UCSD-AML1 (cell line): Measurements from ENCODE around the gene TFAP2B.
A peak's percentile ranks its signal among the peaks of the same experiment; 100 is the strongest.

Source experiments
- DNase-seq: peaks from one replicate; lab custom pipeline; 2025; ENCODE audit not compliant: unreplicated experiment; lab: John Stamatoyannopoulos, UW

TFAP2B gene

DNA sequence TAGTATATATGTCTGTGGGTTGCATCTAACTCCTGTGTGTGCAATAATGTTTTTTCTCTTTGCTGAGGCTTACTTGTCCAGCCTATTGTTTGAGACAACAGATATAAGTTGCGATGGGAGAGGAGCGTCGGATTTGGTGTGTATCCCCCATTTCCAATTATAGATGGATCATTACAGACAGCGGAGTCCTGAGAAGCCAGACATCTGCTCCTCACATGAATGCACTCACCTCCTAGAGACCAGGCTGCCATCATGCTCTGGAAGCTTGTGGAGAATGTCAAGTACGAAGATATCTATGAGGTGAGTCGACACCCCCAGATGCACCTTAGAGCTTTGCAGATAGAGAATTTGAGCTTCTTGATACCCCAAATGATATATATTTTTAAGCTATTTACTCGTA is at the start of gene TFAP2B:
Gene TFAP2B (plus strand): TSS at position 199 of the 400 bp plus-strand sequence. CDS start 21 bp downstream, at position 220.
- DNase-seq, result no peak

DNA sequence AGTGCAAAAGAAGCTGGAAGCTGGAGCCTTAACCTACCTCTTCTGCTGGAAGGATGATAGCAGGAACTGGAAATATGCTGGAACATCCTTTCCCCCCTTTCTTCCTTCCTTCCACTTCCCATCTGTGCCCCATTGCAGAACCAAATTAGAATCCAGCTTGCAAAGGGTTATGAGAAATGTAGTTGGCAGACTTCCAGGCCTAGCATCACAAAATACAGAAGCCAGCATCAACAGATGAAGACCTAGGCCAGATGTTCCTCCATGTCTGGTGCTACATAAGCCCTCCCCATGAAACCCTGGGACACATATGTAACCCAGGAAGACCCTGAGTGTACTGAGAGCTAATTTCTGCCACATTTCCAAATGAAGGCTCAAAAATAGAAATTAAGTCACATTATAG is 40.0 kb upstream of the TFAP2B start:
- no peak for DNase-seq

DNA sequence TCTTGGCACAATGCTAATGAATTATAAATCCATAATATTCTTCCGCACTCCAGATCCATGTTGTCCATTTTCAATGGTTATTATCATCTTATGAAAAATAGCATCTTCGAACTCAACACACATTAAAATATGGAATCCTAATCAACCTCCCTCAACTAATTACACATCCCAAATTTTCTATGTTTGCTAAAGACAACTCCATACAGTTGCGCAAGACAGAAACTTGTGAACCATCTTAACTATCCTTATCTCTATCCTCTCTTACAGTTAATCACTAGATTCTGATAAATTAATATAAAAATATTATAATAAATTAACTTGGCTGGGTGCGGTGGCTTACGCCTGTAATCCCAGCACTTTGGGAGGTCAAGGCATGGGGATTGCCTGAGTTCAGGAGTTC is 38.3 kb upstream of the TFAP2B start:
- DNase-seq, result no peak

DNA sequence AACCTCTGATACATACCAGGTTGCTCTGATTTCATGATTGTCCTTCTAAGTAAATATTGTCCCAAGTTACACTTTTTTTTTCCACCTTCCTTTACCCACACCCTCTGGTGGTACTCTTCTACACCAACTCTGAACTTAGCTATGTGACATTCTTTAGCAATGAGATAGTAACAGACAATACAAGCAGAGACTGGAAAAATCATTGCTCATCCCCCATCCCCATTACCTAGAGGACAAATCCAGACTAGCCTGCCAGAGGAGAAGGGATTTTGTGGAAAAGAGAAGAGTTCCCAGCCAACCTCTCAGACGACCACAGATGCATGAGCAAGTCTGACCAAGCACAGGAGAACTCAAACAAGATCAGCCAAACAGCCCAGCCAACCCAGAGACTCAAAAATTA is 32.8 kb upstream of the TFAP2B start:
- no peak for DNase-seq

DNA sequence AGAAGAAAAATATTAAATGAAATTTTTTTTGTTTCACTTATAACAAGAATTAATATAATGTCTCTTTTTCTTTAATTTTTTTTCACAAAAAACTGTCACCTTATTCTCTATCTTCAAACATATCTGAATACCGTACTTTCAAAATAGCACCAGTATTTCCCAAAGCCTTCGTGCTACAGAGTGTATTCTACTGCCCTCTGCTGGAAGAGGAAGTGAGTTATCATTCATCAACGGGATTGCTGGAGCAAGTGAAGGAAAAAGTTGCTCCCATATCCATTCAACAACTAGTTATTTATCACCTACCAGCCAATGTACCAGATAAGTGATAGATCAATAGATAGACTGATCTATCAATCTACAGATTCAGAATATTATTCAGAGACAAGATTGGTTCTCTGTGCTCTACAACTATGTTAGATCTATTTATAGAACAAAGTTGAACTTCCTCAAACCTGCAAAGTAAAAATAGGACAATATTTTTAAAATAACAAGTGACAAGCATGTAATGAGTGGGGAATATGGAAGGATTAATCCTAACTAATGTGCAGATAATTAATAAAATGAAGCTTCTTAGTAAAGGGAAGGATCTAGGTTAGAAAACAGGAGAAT is 26.7 kb upstream of the TFAP2B start:
- DNase-seq, result no peak

DNA sequence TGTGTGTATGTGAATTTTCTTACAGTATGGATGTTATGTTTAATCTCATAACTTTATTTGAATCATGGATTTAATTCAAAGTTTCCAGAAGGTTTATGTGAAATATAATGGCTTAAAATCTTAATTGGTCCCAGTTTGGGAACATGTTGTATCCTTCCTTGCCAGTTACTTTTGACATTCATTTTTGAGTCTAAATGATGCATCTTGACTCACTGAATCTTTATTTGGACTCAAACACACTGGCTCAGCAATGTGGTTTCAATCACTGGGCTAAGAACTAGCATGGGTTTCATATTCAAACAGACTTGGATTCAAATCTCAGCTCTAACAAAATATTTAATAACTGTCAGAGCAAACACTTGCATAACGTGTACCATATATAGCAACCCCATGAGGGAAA is 25.9 kb upstream of the TFAP2B start:
- no peak for DNase-seq

DNA sequence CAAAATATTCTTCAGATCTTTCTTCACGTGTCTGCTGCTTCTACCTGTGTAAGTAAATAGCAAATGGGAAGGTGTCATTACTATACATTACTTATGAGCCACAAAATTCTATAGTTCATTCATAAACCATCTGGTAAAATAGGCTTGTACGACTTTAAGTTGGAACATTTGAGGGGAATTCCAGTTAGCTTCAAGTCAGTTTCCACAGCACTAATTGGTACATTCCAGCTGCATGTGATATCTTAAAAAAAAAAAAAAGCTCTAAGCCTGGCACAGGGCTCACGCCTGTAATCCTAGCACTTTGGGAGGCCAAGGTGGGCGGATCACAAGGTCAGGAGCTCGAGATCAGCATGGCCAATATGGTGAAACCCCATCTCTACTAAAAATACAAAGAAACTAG is 23.1 kb upstream of the TFAP2B start:
- DNase-seq, result no peak

DNA sequence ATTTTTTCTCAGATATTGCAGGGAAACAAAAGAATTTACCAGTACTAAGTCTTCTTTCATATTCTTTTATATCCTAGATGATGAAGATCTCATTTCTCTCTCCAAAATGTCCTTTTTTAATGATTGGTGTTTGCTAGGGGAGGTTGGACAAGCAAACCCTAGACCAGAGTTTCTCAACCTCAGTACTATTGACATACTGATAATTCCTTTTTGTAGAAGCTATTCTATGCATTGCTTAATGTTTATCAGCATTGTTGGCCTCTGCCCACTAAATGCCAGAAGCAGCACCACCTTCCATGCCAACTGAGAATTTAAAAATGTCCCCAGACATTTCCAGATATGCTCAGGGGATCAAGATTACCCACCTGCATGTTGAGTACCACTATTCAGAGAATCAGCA is 14.4 kb upstream of the TFAP2B start:
- no peak for DNase-seq

DNA sequence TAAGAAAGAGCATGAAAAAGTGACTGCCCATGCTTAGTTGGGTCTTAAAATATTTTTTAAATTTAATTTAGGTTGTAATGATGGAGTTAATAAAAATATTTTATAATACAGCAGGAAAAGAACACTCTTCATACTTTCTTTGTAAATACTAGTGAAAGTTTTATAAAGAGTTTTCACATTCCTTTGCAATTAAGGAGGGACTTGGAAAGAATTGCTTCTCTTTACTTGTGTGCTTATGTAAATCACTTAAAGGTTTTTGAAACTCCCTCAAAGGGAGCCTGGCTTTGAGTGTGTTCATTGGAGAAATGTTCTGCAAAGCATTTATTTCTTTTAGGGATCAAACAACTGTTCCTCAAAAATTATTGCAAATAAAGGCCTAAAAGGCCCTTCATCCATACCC is 11.6 kb upstream of the TFAP2B start:
- DNase-seq, result no peak

DNA sequence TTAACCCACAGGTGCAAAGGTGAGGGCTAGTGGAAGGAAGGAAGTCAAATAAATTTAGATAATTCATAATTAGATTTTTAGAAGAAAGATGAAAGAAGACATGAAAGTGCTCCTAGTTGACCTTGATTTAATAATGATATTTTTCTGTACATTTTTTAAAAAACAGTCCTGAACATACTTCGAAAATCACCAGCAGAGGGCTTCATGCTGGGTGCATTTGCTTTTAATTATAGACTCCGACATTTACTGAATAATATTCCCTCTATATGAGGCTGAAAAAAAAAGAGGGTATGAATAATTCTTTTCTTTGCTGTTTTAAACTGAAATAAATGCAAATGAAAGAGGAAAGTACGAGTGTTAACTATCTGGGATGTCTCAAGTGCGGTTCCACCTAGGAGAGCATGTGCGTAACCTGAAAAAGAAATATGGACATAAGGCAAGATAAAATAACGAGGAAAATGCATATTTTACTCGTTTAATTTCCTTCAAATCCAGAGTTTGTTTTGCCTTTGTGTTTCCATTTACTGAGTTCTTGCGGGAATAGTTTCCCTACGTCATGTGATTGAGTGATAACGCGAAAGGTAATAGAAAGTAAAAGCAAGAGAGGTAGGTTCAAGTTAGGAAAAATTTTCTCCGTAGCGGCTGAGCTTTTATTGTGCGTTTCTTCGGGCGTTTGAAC is 3.1 kb upstream of the TFAP2B start:
- DNase-seq, result no peak

DNA sequence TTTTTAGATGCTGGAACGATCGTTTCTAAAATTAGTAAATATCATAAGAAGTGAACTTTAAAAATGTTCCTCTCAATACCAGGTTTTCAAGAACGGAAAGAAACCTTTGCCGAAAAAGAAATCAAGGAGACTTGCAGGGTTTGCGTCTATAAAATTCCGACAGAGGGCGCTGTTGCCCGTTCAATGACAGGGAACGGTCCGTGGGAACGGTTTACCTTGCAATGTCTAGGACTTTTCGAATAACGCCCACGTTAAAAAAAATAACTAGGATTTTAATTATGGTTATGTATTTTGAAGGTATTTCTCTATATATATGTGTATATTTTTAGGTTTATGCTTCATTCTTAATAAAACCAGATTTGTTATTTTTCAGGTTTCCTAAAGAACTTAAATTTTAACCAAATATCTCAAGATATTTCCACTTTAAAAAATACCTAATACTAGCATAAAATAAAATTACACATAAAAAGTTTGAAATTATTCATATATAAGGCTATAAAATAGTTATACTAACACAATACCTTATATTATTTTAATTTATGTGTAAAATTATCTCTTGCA is 2.5 kb upstream of the TFAP2B start:
- peak; percentile 56 for DNase-seq

DNA sequence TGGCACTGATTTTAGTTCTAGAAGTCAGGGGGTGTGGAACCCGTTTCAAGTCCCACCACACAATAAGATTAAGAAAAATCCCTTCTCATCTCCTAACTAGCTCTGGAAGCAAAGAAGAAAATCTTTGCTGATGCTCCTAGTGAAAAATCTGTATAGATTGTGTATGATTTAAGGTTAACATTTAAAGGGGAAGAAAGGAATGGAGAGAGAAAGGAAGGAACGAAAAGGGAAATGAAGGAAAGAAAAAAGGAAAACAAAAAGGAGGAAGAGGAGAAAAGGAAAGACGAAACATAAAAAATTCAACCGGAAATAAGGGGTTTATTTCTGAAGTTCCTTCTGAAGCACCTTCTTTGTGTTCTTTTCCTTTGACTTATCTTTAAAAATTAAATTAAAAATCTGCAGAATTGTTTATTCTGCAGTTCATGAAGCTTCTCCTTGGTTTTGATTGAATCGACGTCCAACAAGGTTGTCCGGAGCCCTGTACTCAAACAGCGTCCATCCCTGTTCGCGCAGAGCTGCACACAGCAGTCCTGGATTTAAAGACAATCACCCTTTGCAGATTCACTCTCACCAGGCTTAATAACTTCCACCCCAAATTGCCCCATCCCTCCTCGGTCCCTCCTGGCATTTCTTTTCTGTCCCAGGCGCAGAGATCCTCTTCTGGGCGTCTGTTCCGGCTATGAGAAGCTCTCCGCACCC is 1.6 kb upstream of the TFAP2B start:
- DNase-seq, result no peak

DNA sequence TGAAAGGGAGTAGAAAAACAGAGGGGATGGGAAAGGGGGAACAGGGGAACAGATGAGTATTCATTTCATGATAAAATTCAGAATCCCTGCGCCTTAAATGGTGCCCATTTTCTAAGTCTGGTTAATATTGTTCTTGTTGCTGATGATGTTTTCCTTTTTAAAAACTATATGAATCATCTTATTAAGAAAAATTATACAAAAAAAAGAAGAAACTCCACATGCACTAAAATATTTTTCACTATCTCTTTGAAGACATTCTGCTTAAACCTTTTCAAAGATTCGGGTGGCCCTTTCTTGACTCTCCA is 1.1 kb upstream of the TFAP2B start:
- no peak for DNase-seq

DNA sequence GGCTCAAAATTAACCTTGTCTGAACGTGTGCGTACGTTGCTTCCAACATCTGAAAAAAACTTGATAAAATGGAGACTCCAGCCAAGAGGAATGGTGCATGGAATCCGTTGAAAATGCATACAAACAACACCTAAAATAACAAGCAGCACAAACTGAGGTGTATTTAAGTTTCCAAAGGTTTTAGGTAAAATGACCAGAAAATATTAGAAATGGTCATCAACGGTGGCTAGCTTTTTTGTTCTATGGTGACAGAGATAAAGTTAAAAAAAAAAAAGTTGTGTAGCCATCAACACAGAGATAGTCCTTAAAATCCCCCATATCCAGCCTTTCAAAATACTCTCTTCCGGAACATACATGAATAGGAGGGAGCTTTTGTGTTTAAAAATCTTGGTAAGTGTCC is 651 bp upstream of the TFAP2B start:
- DNase-seq, result no peak

DNA sequence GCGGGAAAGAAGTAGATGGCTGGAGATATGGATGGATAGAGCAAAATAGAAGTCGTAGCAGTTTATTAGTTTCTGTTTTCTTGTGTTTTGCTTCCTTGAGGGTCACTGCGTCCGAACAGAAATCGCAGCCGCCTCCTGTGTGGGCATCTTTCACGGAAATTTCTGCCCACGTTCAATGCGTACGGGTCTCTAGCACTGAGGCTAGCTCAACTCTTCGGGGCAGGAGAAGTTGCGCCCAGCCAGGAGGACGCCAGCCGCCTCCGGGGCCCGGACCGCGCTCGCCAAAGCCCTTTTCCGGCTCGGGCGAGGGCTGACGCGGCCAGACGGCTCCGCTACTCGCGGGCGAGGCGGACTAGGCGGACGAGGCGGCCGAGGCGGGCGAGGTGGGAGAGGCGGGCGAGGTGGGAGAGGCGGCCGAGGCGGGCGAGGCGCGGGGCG is 814 bp downstream of the TFAP2B start:
- no peak for DNase-seq

DNA sequence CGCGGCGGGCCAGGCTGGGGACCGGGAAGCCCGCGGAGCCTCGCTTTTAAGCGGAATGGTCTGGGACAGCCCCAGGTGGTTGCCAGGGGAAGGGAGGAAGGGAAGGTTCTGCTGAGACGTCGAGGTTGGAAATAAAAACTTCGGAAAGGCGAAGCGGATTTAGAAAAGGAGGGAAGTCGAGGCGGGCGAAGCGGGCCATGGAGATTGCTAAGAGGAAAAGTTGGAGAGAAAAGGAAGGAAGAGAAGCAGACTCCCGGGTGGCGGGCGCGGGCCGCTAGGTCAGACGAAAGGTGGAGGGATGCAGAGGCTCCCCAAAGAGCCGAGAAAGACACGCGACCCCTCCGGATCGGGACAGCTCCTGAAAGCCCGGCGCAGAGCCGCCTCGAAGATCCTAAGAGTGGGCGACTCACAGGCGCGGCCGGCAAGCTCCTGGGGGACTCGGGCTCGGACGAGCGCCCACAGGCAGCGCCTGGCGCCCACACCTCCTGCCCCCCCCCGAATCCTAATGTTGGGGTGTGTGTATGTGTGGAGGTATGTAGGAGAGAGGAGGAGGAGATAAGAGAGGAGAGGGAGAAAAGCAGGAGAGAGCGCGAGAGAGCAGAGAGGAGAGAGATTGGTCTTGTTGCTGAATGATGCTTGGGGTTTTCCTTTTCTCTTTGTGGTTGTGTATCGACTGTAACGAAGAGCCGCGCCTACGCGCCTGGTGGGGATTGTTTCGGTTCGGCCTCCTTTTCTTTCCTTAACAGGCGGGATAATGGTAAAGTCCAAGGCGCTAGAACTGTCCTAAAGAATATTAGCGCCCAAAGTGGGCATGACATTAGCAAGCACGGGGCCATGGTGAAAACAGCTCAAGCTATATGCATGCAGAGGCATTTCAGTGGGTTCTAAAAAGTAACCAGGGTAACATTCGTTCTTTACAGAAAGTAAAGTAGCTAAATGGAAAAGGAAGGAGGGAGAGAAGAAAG is 1.5 kb downstream of the TFAP2B start:
- no peak for DNase-seq

DNA sequence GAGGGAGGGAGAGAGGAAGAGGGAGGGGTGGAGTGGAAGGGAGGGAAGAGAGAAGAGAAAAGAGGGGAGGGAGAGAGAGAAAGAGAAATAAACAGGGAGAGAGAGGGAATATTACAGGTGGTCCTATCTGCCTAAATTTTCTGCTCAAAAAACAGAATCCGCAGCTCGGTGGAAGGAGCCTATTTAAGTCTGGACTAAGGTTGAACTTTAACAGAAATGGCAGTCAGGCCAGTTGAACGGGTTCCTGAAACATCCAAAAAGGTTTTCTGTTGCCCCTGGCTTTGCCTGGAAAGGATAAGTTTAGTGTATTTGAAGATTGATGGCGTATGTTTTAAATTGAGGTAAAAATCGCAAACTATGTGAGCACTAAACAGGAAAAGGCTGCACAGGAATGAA is 2.2 kb downstream of the TFAP2B start:
- no peak for DNase-seq

DNA sequence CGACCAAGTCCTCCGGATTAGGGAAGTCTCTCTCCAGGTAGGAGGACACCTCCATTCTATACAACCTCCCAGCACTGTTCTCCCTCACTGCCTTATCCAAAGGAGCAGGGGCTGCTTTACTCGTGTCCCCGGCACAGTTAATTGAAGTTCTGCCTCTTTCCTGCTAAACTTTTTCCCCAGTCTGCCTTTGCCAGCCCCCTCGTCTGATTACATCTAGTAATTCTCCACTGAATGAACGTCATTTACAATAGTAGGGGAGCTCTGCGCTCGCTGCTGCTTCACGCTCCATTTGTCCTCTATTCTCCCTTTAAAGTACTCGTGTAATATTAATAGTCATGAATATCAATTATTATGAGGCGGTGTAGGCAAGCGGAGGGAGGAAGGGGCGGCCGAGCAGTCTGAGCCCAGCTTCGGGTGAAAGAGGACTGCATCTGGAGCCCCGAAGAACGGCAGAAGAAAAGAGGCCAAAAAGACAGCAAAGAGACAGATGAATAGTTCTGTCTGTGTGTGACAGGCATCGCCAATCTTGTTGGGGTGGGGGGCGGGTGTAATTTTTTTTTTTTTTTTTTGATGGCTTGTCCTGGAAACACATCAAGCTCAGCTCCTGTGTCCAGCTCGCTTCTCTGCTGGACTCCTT is 2.9 kb downstream of the TFAP2B start:
- DNase-seq, result no peak

DNA sequence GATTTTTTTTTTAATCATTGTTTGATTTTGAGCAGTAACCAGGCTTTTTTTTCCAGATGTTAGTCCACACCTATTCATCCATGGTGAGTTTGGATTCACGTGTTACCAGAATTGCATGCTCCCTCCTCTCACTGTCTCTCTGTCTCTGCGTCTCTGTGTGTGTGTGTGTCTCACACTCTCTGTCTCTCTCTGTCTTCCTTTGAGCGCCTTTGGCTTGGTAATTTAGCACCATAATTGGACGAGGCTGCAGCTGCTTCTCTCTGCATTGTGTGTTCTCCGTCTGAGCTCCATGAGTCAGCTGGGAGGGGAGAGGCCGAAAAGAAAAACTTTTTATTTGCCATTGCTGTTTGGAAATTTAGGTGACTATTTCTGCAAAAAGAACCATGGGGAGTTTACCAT is 3.4 kb downstream of the TFAP2B start:
- DNase-seq, result no peak

DNA sequence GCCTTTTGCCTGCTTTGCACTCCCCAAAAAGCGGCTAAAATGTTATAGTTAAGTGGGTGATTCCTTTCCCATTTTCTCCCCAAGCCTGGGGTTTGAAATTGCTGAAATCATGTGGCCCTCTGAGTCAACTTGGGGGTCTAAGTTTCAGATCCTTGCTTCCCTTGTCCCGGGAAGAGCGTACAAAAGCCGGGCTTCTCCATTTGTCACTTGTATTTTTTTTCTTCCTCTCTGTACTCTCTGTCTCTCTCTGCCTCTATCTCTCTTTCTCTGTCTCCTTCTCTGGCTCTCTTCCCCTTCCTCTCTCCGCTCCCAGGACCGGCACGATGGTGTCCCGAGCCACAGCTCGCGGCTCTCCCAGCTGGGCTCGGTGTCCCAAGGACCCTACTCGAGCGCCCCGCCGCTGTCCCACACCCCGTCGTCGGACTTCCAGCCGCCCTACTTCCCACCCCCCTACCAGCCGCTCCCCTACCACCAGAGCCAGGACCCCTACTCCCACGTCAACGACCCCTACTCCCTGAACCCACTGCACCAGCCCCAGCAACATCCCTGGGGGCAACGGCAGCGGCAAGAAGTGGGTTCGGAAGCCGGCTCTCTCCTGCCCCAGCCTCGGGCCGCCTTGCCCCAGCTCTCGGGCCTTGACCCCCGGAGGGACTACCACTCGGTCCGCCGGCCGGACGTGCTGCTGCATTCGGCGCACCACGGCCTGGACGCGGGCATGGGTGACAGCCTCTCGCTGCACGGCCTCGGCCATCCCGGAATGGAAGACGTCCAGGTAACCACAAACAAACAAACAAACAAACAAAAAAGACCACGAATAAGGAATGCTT is 4.6 kb downstream of the TFAP2B start:
- DNase-seq, result no peak
